ENCODE results near the gene LDLRAP1. TPM values are rescaled to one million over a fixed set of nuclear protein-coding genes. Genes with fewer than 3 reads are reported as not detected.

LDLRAP1 gene
- total and polyA plus RNA-seq, 2 of the 4 experiments (the other 2 are of a cell fraction) = 4.5 to 14.4 TPM

DNA sequence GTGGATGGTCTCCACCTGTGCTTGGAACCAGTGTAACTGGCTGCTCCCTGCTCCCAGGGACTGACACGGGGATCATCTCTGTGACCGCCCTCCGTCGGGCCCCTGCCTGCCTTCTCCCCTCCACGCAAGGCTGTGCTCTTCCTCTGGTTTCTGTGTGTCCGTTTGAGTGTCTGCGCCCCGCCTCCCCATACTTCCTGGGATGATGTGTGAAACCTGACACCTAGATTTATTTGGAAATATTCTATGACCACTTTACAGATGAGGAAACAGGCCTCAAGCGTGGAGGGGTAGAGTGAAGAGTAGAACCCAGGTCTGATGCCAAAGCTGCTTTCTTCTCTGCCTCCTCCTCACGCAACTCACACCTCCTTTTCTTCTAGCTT lies 24.3 kb downstream of the LDLRAP1 start:
- H3K9me1 ChIP-seq (ENCODE audit: insufficient read depth, low read length) = peaks cover 16% of the 10 kb centered on the region
- no peak for TF ChIP-seq NFE2L2 (IDR thresholded peaks at IDR 0.05; ENCODE audit: low read depth, low read length)
- TF ChIP-seq, protein P1, sequence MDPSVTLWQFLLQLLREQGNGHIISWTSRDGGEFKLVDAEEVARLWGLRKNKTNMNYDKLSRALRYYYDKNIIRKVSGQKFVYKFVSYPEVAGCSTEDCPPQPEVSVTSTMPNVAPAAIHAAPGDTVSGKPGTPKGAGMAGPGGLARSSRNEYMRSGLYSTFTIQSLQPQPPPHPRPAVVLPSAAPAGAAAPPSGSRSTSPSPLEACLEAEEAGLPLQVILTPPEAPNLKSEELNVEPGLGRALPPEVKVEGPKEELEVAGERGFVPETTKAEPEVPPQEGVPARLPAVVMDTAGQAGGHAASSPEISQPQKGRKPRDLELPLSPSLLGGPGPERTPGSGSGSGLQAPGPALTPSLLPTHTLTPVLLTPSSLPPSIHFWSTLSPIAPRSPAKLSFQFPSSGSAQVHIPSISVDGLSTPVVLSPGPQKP (IDR thresholded peaks at IDR 0.05; ENCODE audit: borderline replicate concordance, low read depth, low read length) = no peak
- peak overlapping the region; percentile 18 to 64; a peak in 3 of 4 replicates for H4K8ac ChIP-seq (ENCODE audit: low read depth in 2 of 2, low read length in 2 of 2)
- H2AFZ ChIP-seq (replicated peaks; ENCODE audit: low read length, poor library complexity) = peak overlapping the region; percentile 36
- peak overlapping the region; percentile 95 for H3K4ac ChIP-seq (ENCODE audit: low read depth, low read length)
- H2BK15ac ChIP-seq (ENCODE audit: low read depth, low read length) = peak overlapping the region; percentile 43; the same call in 2 of the 3 replicates
- H2BK120ac ChIP-seq (ENCODE audit: low read depth, low read length) = peak overlapping the region; percentile 91; the same call in 1 of the 2 replicates
- peak overlapping the region; percentile 30; the same call in 1 of the 2 replicates for H3K14ac ChIP-seq (replicated peaks; ENCODE audit: low read depth, low read length)
- H2AK5ac ChIP-seq (ENCODE audit: low read depth, low read length) = peak overlapping the region; percentile 95
- intact Hi-C loops (cut with micrococcal nuclease) = no loop called here
- peak overlapping the region; percentile 71 for H3K18ac ChIP-seq (ENCODE audit: low read depth, low read length)
- no peak overlapping the region for H3K4me2 ChIP-seq (ENCODE audit: low read depth, low read length)
- no peaks in the 10 kb centered on the region for H3K9me3 ChIP-seq (ENCODE audit: control insufficient read depth, insufficient read depth, low read length)
- no TSS peak for BruUV-seq (replicated peaks)
- H2AK9ac ChIP-seq (replicated peaks; ENCODE audit: low read depth, low read length, poor library complexity) = peak overlapping the region; percentile 47
- no peaks in the 10 kb centered on the region for H3K27me3 ChIP-seq (ENCODE audit: control insufficient read depth, insufficient read depth, low read length)
- H3K4me3 ChIP-seq (ENCODE audit: insufficient read depth, low read depth, low read length) = no peak overlapping the region
- H3K23ac ChIP-seq (ENCODE audit: low read depth, low read length) = peak overlapping the region; percentile 4; the same call in 1 of the 2 replicates
- no peak for ATAC-seq (ENCODE audit: low read depth)
- peak overlapping the region; percentile 70; the same call in 1 of the 2 replicates for H2BK20ac ChIP-seq (ENCODE audit: low read depth, low read length)
- H3K56ac ChIP-seq (ENCODE audit: extremely low read depth, insufficient read depth, low read length) = no peak overlapping the region
- H3K27ac ChIP-seq (ENCODE audit: insufficient read depth, low read length) = peak overlapping the region; percentile 84
- peak overlapping the region; percentile 84 for H4K91ac ChIP-seq (ENCODE audit: insufficient read depth, low read depth, low read length)
- H4K5ac ChIP-seq (ENCODE audit: low read depth, low read length) = peak overlapping the region; percentile 71
- peak overlapping the region; percentile 15 for H3K9ac ChIP-seq (ENCODE audit: low read depth, low read length)
- in situ Hi-C loops (cut with MboI; ENCODE audit: low sequenced_read_pairs) = no loop called here
- peaks cover 41% of the 10 kb centered on the region for H3K4me1 ChIP-seq (ENCODE audit: control insufficient read depth, insufficient read depth, low read length)
- peaks cover 9% of the 10 kb centered on the region; the same call in 1 of the 2 replicates for H3K36me3 ChIP-seq (ENCODE audit: control insufficient read depth, insufficient read depth, low read length)
- CTCF ChIA-PET = interaction anchor here (1.6 kb wide), 1 partner anchor 19 kb away, joined by 4 read pairs; no protein-coding TSS in a partner anchor
- H4K20me1 ChIP-seq (ENCODE audit: insufficient read depth, low read length) = no peaks in the 10 kb centered on the region
- dilution Hi-C loops (cut with HindIII; ENCODE audit: low sequenced_read_pairs, unreplicated experiment) = no loop called here
- POLR2A ChIA-PET (ENCODE audit: unreplicated experiment) = no interaction called here
- peak overlapping the region; percentile 85 for H2BK5ac ChIP-seq (ENCODE audit: low read depth, low read length, poor library complexity, severe bottlenecking)
- no peak for DNase-seq
- WGBS, 2 experiments (ENCODE audit: extremely low coverage in 2 of 2, insufficient read length in 1 of 2) = 68% methylated on average over 3 of the region's 10 CpGs; no CpG with 5 or more reads in 1 of the 2 experiments
- peaks cover 0 to 9% of the 10 kb centered on the region in 2 experiments; a peak in 2 of 4 replicates for H3K79me1 ChIP-seq (ENCODE audit: low read depth in 1 of 2, low read length in 2 of 2)
